ENCODE data around the gene TP53I13. TPM values are rescaled to one million over a fixed set of nuclear protein-coding genes. Genes with fewer than 3 reads are reported as not detected.
A peak's percentile ranks its signal among the peaks of the same experiment; 100 is the strongest.

Gene TP53I13
- total and polyA plus RNA-seq, 7 experiments from 2014 or later: 19.3 to 87.5 (median 61.7) TPM

DNA sequence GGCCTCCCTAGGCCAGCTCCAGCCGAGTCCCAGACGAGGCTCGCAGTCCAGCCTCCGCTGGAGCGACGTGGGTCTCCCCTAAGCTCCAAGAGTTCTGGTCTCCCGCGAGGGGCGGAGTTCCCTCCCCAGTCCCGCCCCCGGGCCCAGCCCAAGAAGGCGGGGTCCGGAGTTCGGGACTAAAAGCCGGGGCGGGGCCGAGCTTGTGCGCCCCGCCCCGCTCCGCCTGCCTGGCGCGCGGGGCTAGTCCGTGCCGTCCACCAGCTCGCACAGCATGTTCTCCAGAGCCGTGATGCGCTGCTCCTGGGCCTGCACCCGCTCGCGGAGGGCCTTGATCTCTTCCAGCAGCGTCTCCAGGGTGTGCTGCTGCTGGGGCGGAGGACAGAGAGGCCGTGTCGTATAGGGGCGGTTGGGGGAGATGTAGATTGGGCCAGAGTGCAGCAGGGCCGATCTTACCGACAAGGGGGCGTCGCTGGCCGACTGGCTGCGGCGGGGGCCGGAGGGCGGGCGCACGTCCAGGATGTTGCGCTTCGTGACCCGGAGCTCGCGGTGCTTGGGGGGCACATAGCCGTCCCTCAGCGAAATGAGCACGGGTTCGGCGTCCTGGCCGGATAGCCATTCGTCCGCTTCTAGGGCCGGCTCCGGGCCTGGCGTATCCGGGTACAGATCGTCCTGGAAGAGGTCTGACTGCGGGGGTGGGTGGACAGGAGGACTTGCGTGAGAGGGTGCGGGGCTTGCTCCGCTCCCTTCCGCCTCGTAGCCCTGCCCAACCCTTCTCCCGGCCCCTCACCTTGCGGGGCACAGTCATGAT is 47.2 kb downstream of the TP53I13 start:
- H3K36me3 Mint-ChIP-seq: no peaks in the 10 kb centered on the region
- H3K27me3 Mint-ChIP-seq: peaks cover 0 to 18% (median 0%) of the 10 kb centered on the region in 5 donors
- H3K27ac ChIP-seq (ENCODE audit: low read depth, low read length): no peak overlapping the region
- CTCF ChIA-PET: interaction anchor here (0.5 to 6.4 kb wide), 14 partner anchors 9 to 704 kb away, joined by 3 to 56 read pairs (median 8); partner anchors contain the start of genes ANKRD13B and SSH2
- peak overlapping the region; percentile 80 for H3K4me3 ChIP-seq (ENCODE audit: low read length)
- no peaks in the 10 kb centered on the region for H3K36me3 ChIP-seq (ENCODE audit: control insufficient read depth in 2 of 3, insufficient read depth in 3 of 3, low read length in 3 of 3)
- H3K4me1 ChIP-seq (ENCODE audit: control insufficient read depth in 2 of 2, insufficient read depth in 2 of 2, low read length in 2 of 2): peaks cover 34 to 37% of the 10 kb centered on the region in 2 donors
- H3K27ac Mint-ChIP-seq: peak overlapping the region in 8 of 9 donors; percentile 17 to 94 (median 83)
- intact Hi-C loops (cut with micrococcal nuclease): loop anchor here (1.0 to 10.0 kb wide), 8 partner anchors 26 to 499 kb away; partner anchors contain the start of genes GIT1 (in 2 of the 2), TP53I13 (in 2 of the 2), NSRP1 (in 1 of the 2) and NUFIP2 (in 1 of the 2)
- peaks cover 9 to 48% (median 36%) of the 10 kb centered on the region in 7 donors for H3K4me1 Mint-ChIP-seq
- POLR2A ChIA-PET: interaction anchor here (0.9 to 7.2 kb wide), 13 partner anchors 9 to 664 kb away, joined by 3 to 59 read pairs (median 4); partner anchors contain the start of genes ABHD15, ANKRD13B and TP53I13
- H3K27me3 ChIP-seq (ENCODE audit: control insufficient read depth in 2 of 2, insufficient read depth in 2 of 2, low read length in 2 of 2): no peaks in the 10 kb centered on the region
- no peaks in the 10 kb centered on the region for H3K9me3 ChIP-seq (ENCODE audit: control insufficient read depth in 2 of 3, low read length in 3 of 3)
- DNase-seq (peak; percentile 64 to 91 (median 79)), ATAC-seq (peak; percentile 76)
- H3K4me3 Mint-ChIP-seq: peak overlapping the region; percentile 78 to 93 (median 88)
- H3K9me3 Mint-ChIP-seq: no peaks in the 10 kb centered on the region

DNA sequence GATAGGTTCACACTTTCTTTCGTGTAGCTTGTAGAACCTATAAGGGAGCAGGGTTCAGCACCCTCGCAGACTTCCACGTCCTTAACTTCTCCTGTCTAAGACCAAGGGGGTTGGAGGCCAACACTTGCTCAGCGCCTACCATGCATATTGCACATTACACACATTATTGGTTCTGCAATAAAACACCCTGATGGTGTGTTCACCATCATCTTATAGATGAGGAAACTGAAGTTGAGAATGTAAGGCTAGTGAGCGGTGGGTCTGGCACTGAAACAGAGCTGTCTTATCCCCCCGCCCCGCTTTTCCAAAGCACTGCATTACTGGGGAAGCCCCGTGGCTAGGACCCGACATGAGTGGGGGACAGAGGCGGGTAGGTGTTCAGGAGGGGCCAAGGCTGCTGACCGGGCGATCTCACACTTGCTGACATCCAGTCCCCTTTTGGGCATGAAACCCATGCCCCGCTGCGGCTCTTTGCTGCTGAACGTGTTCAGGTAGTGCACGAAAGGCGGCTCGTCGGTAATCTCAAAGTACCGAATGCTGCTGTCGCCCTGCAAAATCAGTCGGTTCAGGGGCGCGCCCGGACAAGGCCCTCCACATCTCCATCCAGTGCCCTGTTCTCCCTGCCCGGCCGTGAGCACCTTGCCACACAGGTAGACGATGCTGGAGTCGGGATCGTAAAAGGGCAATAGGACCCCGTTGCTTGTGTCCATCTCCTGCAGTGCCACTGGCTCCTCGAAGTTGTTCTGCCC is 48.0 kb downstream of the TP53I13 start:
- H3K27ac Mint-ChIP-seq: peak overlapping the region in 6 of 9 donors; percentile 2 to 91 (median 72)
- peaks cover 9 to 51% (median 36%) of the 10 kb centered on the region in 7 donors for H3K4me1 Mint-ChIP-seq
- peaks cover 34 to 37% of the 10 kb centered on the region in 2 donors for H3K4me1 ChIP-seq (ENCODE audit: control insufficient read depth in 2 of 2, insufficient read depth in 2 of 2, low read length in 2 of 2)
- DNase-seq (no peak), ATAC-seq (no peak)
- peak overlapping the region; percentile 78 to 93 (median 88) for H3K4me3 Mint-ChIP-seq
- no peaks in the 10 kb centered on the region for H3K36me3 Mint-ChIP-seq
- peaks cover 0 to 18% (median 0%) of the 10 kb centered on the region in 5 donors for H3K27me3 Mint-ChIP-seq
- no peaks in the 10 kb centered on the region for H3K9me3 Mint-ChIP-seq
- intact Hi-C loops (cut with micrococcal nuclease): loop anchor here (1.0 to 10.0 kb wide), 6 partner anchors 36 to 498 kb away; partner anchors contain the start of genes NSRP1 (in 1 of the 2) and TAOK1 (in 1 of the 2)
- no peaks in the 10 kb centered on the region for H3K27me3 ChIP-seq (ENCODE audit: control insufficient read depth in 2 of 2, insufficient read depth in 2 of 2, low read length in 2 of 2)
- H3K36me3 ChIP-seq (ENCODE audit: control insufficient read depth in 2 of 3, insufficient read depth in 3 of 3, low read length in 3 of 3): no peaks in the 10 kb centered on the region
- POLR2A ChIA-PET: interaction anchor here (0.6 to 7.2 kb wide), 16 partner anchors 10 to 1208 kb away, joined by 3 to 59 read pairs (median 6); partner anchors contain the start of genes ABHD15, ANKRD13B, CRLF3 and SSH2
- H3K27ac ChIP-seq (ENCODE audit: low read depth, low read length): no peak overlapping the region
- H3K9me3 ChIP-seq (ENCODE audit: control insufficient read depth in 2 of 3, low read length in 3 of 3): no peaks in the 10 kb centered on the region
- CTCF ChIA-PET: interaction anchor here (0.5 to 6.4 kb wide), 24 partner anchors 13 to 314 kb away, joined by 3 to 56 read pairs (median 4); partner anchors contain the start of genes ANKRD13B and SSH2
- H3K4me3 ChIP-seq (ENCODE audit: low read length): peak overlapping the region; percentile 80

DNA sequence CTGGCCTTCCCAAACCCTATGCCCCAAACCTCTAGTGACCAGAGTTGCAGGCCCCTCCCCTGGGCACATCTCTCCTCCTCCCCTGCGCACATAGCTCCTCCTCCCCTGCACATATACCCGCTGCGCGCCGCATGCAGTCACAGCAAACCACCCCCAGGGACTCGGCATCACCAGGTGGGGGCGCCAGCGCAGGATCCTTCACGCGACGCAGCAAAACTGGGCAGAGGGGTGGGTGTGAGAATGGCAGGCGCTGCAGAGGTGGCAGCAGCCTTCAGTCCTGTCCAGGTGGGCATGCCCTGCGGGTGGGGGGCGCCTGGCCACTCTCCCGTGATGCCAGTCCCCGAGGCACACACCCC is 48.6 kb downstream of the TP53I13 start:
- Histone ChIP-seq H3K27me3 (ENCODE audit: control insufficient read depth in 2 of 2, insufficient read depth in 2 of 2, low read length in 2 of 2) (no peaks in the 10 kb centered on the region), H3K27ac (ENCODE audit: low read depth, low read length) (peak overlapping the region; percentile 38), H3K9me3 (ENCODE audit: control insufficient read depth in 2 of 3, low read length in 3 of 3) (no peaks in the 10 kb centered on the region), H3K4me3 (ENCODE audit: low read length) (peak overlapping the region; percentile 80), H3K4me1 (ENCODE audit: control insufficient read depth in 2 of 2, insufficient read depth in 2 of 2, low read length in 2 of 2) (peaks cover 36 to 42% of the 10 kb centered on the region in 2 donors), H3K36me3 (ENCODE audit: control insufficient read depth in 2 of 3, insufficient read depth in 3 of 3, low read length in 3 of 3) (no peaks in the 10 kb centered on the region)
- ATAC-seq (peak; percentile 80), DNase-seq (peak; percentile 77 to 91 (median 88))
- peaks cover 13 to 55% (median 38%) of the 10 kb centered on the region in 7 donors for H3K4me1 Mint-ChIP-seq
- H3K4me3 Mint-ChIP-seq: peak overlapping the region; percentile 78 to 93 (median 88)
- peaks cover 0 to 21% (median 0%) of the 10 kb centered on the region in 5 donors for H3K27me3 Mint-ChIP-seq
- ChIA-PET POLR2A (interaction anchor here (0.5 to 7.2 kb wide), 21 partner anchors 10 to 1207 kb away, joined by 3 to 59 read pairs (median 4); partner anchors contain the start of genes ABHD15, ANKRD13B, CRLF3 and SSH2), CTCF (interaction anchor here (0.5 to 6.4 kb wide), 31 partner anchors 10 to 706 kb away, joined by 3 to 56 read pairs (median 4); partner anchors contain the start of genes ANKRD13B and SSH2)
- intact Hi-C loops (cut with micrococcal nuclease): loop anchor here (1.0 to 10.0 kb wide), 6 partner anchors 37 to 498 kb away; partner anchors contain the start of genes NSRP1 (in 1 of the 2) and TAOK1 (in 1 of the 2)
- H3K27ac Mint-ChIP-seq: peak overlapping the region in 7 of 9 donors; percentile 2 to 91 (median 72)
- H3K9me3 Mint-ChIP-seq: no peaks in the 10 kb centered on the region
- no peaks in the 10 kb centered on the region for H3K36me3 Mint-ChIP-seq

DNA sequence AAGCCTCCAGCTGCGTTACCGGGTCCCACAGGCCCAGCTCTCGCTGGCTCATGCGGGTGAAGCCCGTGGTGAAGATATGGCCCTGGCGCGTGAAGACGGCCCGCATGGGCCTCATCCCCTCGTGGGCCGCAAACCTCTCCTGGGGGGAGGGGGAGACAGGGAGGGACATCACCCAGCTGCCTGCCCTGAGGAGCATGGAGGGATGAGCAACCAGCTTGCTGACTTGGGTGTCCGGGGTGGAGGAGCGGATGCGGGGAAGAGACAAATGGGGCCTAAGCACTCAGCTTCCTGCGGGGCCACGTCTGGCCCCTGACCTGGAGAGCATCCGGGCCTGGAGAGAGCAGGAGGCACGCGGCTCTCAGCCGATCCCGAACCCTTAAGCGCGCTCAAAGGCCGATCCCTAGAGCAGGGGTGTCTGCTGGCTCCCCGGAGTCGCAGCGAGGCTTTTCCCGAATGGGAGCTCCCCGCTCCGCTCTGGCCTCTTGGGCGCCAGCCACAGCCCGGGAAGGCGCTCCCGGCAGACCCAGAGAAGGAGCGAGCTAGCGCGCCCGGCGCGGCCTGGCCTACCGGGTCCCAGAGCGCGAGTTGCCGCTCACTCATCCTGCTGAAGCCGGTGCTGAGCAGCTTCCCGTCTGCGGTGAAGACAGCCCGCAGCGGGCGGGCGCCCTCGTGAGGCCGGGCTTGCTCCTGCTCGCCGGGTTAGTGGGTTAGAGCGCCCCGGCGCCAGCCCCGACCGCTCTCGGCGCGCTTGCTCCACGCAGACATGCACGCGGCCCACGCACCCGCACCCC is 49.2 kb downstream of the TP53I13 start:
- intact Hi-C loops (cut with micrococcal nuclease): loop anchor here (1.0 to 10.0 kb wide), 8 partner anchors 37 to 497 kb away; partner anchors contain the start of genes NSRP1 (in 1 of the 2) and TAOK1 (in 1 of the 2)
- Mint-ChIP-seq H3K36me3 (no peaks in the 10 kb centered on the region), H3K27me3 (peaks cover 0 to 21% (median 0%) of the 10 kb centered on the region in 5 donors), H3K9me3 (no peaks in the 10 kb centered on the region), H3K27ac (peak overlapping the region in 7 of 9 donors; percentile 42 to 91 (median 72)), H3K4me3 (peak overlapping the region; percentile 78 to 93 (median 88)), H3K4me1 (peaks cover 15 to 57% (median 38%) of the 10 kb centered on the region in 7 donors)
- no peaks in the 10 kb centered on the region for H3K36me3 ChIP-seq (ENCODE audit: control insufficient read depth in 2 of 3, insufficient read depth in 3 of 3, low read length in 3 of 3)
- ATAC-seq (peak; percentile 62), DNase-seq (peak; percentile 74 to 91 (median 85))
- H3K27me3 ChIP-seq (ENCODE audit: control insufficient read depth in 2 of 2, insufficient read depth in 2 of 2, low read length in 2 of 2): no peaks in the 10 kb centered on the region
- H3K4me3 ChIP-seq (ENCODE audit: low read length): peak overlapping the region; percentile 80
- no peaks in the 10 kb centered on the region for H3K9me3 ChIP-seq (ENCODE audit: control insufficient read depth in 2 of 3, low read length in 3 of 3)
- H3K4me1 ChIP-seq (ENCODE audit: control insufficient read depth in 2 of 2, insufficient read depth in 2 of 2, low read length in 2 of 2): peaks cover 38 to 42% of the 10 kb centered on the region in 2 donors
- H3K27ac ChIP-seq (ENCODE audit: low read depth, low read length): peak overlapping the region; percentile 38
- CTCF ChIA-PET: interaction anchor here (0.8 to 6.4 kb wide), 30 partner anchors 9 to 706 kb away, joined by 3 to 56 read pairs (median 4); partner anchors contain the start of genes ANKRD13B and SSH2
- POLR2A ChIA-PET: interaction anchor here (0.5 to 7.2 kb wide), 26 partner anchors 9 to 1206 kb away, joined by 3 to 59 read pairs (median 4); partner anchors contain the start of genes ABHD15, ANKRD13B, CRLF3 and NUFIP2

DNA sequence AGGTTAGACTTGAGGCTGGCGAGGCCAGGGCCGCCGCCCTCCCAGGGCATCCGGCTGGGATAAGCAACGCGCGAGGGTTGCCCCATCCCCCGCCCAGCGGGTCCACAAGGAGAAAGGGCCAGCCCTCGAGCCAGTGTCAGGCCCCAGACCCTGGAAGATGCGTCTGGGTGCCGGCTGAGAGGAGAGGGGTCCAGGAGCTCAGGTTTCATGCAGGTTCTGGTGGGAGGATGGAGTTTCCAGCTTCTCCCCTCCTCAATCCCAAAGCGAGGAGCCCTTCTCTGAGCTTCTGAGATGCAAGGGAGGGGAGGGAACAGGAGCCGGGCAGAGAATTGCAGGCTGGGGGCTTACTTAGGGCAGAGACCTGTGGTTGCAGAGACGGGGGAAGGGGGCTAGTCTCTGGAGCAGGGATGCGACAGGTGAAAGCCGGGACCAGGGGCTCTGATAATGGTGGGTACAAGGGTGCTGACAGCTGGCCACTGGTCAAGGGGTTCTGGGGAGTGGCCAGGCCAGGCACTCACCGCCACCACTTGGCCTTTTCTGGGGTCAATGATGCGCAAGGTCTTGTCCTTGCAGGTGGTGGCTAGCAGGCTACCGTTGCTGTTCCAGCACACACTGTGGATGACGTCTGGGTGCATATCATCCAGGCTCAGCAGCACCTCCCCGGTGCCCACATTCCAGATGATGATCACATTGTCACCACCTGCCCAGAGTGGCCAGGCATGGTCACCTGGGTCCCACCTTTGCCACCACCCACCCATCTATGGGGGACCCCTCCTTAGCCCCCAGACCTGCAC is 50.0 kb downstream of the TP53I13 start:
- H3K4me3 Mint-ChIP-seq: peak overlapping the region in 7 of 10 donors; percentile 1 to 93 (median 40)
- Histone ChIP-seq H3K27ac (ENCODE audit: low read depth, low read length) (no peak overlapping the region), H3K4me3 (ENCODE audit: low read length) (peak overlapping the region; percentile 80), H3K9me3 (ENCODE audit: control insufficient read depth in 2 of 3, low read length in 3 of 3) (no peaks in the 10 kb centered on the region), H3K36me3 (ENCODE audit: control insufficient read depth in 2 of 3, insufficient read depth in 3 of 3, low read length in 3 of 3) (no peaks in the 10 kb centered on the region), H3K4me1 (ENCODE audit: control insufficient read depth in 2 of 2, insufficient read depth in 2 of 2, low read length in 2 of 2) (peaks cover 37 to 49% of the 10 kb centered on the region in 2 donors), H3K27me3 (ENCODE audit: control insufficient read depth in 2 of 2, insufficient read depth in 2 of 2, low read length in 2 of 2) (no peaks in the 10 kb centered on the region)
- H3K9me3 Mint-ChIP-seq: no peaks in the 10 kb centered on the region
- intact Hi-C loops (cut with micrococcal nuclease): loop anchor here (1.0 to 10.0 kb wide), 5 partner anchors 143 to 496 kb away; partner anchors contain the start of gene NSRP1 (in 1 of the 2)
- POLR2A ChIA-PET: interaction anchor here (0.6 to 7.2 kb wide), 17 partner anchors 13 to 324 kb away, joined by 3 to 59 read pairs (median 4); partner anchors contain the start of genes ABHD15, ANKRD13B, NUFIP2 and SSH2
- ATAC-seq (no peak), DNase-seq (no peak)
- H3K36me3 Mint-ChIP-seq: no peaks in the 10 kb centered on the region
- H3K27me3 Mint-ChIP-seq: peaks cover 0 to 21% (median 0%) of the 10 kb centered on the region in 5 donors
- H3K27ac Mint-ChIP-seq: no peak overlapping the region
- H3K4me1 Mint-ChIP-seq: peaks cover 21 to 64% (median 46%) of the 10 kb centered on the region in 7 donors
- CTCF ChIA-PET: interaction anchor here (0.6 to 6.4 kb wide), 16 partner anchors 8 to 317 kb away, joined by 3 to 56 read pairs (median 10); partner anchors contain the start of genes ANKRD13B and SSH2

All from naive thymus-derived CD4-positive, alpha-beta T cell (primary cell).